GM12878 (cell line): ENCODE measurements around the gene GMPPA.
A peak's percentile ranks its signal among the peaks of the same experiment; 100 is the strongest.

Experiments
- ASH2L ChIP-seq: fragments of 300-600, 200-600 bp; sonication (generic); IDR thresholded peaks from 2 replicates; pipeline ENCODE4 v1.6.1; 2017; ENCODE audit warnings: low read depth, mild to moderate bottlenecking, borderline replicate concordance
- BHLHE40 ChIP-seq, 2 experiments: fragments of 450-650 bp in 1 of 2; IDR thresholded peaks; 2 replicates each; pipeline ENCODE4 v1.6.1; 2011 to 2017; ENCODE audit warnings: low read depth in 2 of 2, borderline replicate concordance in 1 of 2, improper control_type of control experiment in 1 of 2, low read length in 1 of 2, mild to moderate bottlenecking in 1 of 2
- BRCA1 ChIP-seq: IDR thresholded peaks from 2 replicates; pipeline ENCODE4 v1.6.1; 2011; ENCODE audit warnings: low read depth, low read length, improper control_type of control experiment
- EGR1 ChIP-seq, 2 experiments: IDR thresholded peaks; 1 replicate in 1 of 2; 2 replicates in 1 of 2; pipeline ENCODE4 v1.6.1; 2011 to 2012; ENCODE audit warnings: low read depth in 2 of 2, low read length in 2 of 2, borderline replicate concordance in 1 of 2, mild to moderate bottlenecking in 1 of 2, moderate library complexity in 1 of 2
- REST ChIP-seq: IDR thresholded peaks from 2 replicates; pipeline ENCODE4 v1.6.1; 2012; ENCODE audit warnings: mild to moderate bottlenecking, low read depth, low read length
- TF ChIP-seq, protein P1 (sequence below), 3 experiments: IDR thresholded peaks in 2 of 3; conservative IDR thresholded peaks in 1 of 3; 2 replicates each; pipeline ENCODE4 v1.5.1; 2011; ENCODE audit warnings: low read depth in 3 of 3, low read length in 3 of 3, mild to moderate bottlenecking in 3 of 3, control low read depth in 2 of 3, moderate library complexity in 2 of 3, inconsistent platforms in 1 of 3, mixed read lengths in 1 of 3; ENCODE audit not compliant: control insufficient read depth in 2 of 3, insufficient read depth in 1 of 3; ENCODE audit errors: extremely low read depth in 1 of 3

GRCh38 chr2:219542931-219543595, 44.4 kb downstream of the GMPPA start:
- TF ChIP-seq BRCA1 (no peak), REST (peak; percentile 28; the same call in 1 of the 2 replicates), BHLHE40 (IDR thresholded peaks at IDR 0.05; ENCODE audit: borderline replicate concordance in 1 of 2, low read depth in 2 of 2, low read length in 1 of 2) (no peak), EGR1 (IDR thresholded peaks at IDR 0.05; ENCODE audit: borderline replicate concordance in 1 of 2, low read depth in 2 of 2, low read length in 2 of 2) (no peak), ASH2L (no peak)
- TF ChIP-seq, protein P1, sequence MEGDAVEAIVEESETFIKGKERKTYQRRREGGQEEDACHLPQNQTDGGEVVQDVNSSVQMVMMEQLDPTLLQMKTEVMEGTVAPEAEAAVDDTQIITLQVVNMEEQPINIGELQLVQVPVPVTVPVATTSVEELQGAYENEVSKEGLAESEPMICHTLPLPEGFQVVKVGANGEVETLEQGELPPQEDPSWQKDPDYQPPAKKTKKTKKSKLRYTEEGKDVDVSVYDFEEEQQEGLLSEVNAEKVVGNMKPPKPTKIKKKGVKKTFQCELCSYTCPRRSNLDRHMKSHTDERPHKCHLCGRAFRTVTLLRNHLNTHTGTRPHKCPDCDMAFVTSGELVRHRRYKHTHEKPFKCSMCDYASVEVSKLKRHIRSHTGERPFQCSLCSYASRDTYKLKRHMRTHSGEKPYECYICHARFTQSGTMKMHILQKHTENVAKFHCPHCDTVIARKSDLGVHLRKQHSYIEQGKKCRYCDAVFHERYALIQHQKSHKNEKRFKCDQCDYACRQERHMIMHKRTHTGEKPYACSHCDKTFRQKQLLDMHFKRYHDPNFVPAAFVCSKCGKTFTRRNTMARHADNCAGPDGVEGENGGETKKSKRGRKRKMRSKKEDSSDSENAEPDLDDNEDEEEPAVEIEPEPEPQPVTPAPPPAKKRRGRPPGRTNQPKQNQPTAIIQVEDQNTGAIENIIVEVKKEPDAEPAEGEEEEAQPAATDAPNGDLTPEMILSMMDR (IDR thresholded peaks at IDR 0.05 in 2 of 3, conservative IDR thresholded peaks at IDR 0.05 in 1 of 3; ENCODE audit: control insufficient read depth in 2 of 3, extremely low read depth in 1 of 3, insufficient read depth in 1 of 3, low read depth in 3 of 3, low read length in 3 of 3): no peak
